ENCODE data around the gene LPP.

GRCh38 chr3:188533172-188533571 is 379.2 kb downstream of the LPP start:
- TF ChIP-seq CTCF (IDR thresholded peaks at IDR 0.05) (no peak), POLR2A (IDR thresholded peaks at IDR 0.05) (no peak)
